Fibroblast of villous mesenchyme (primary cell): ENCODE results near the gene CEACAM21. TPM values are rescaled to one million over a fixed set of nuclear protein-coding genes. Genes with fewer than 3 reads are reported as not detected.
A peak's percentile ranks its signal among the peaks of the same experiment; 100 is the strongest.

ENCODE experiments used
- DNase-seq: peaks from one replicate; pipeline ENCODE4 v3.0.0-alpha.2; 2010; ENCODE audit warnings: low read depth
- H3K4me3 ChIP-seq: 2 replicates; pipeline ENCODE4 v1.5.1; 2011; ENCODE audit warnings: low read depth, mild to moderate bottlenecking, low read length
- CTCF ChIP-seq: IDR thresholded peaks from 2 replicates; pipeline ENCODE4 v1.5.1; 2012; ENCODE audit warnings: low read depth, mild to moderate bottlenecking, low read length; ENCODE audit not compliant: insufficient read depth
- total RNA-seq: library from RNA; depleted of rRNA; stranded (reverse); fragments of >200 nt; gene quantifications from 2 replicates; pipeline ENCODE4 v1.2.3, GENCODE V29; 2012

The CEACAM21 gene
- total RNA-seq, 1 donor: not detected

- H3K4me3 ChIP-seq: no peak overlapping the region
- DNase-seq: no peak
- TF ChIP-seq CTCF: no peak
These were observed 36.5 kb downstream of the CEACAM21 start for GRCh38 chr19:41612483-41612882.

GRCh38 chr19:41615207-41615606 is 39.2 kb downstream of the CEACAM21 start:
- no peak for DNase-seq
- no peak overlapping the region for H3K4me3 ChIP-seq
- no peak for TF ChIP-seq CTCF

- DNase-seq: peak; percentile 4
- TF ChIP-seq CTCF: no peak
- no peak overlapping the region for H3K4me3 ChIP-seq
These were observed 41.0 kb downstream of the CEACAM21 start for GRCh38 chr19:41616792-41617621.

- TF ChIP-seq CTCF: no peak
- DNase-seq: no peak
- H3K4me3 ChIP-seq: no peak overlapping the region
These were observed 42.2 kb downstream of the CEACAM21 start for GRCh38 chr19:41617941-41618730.

DNA sequence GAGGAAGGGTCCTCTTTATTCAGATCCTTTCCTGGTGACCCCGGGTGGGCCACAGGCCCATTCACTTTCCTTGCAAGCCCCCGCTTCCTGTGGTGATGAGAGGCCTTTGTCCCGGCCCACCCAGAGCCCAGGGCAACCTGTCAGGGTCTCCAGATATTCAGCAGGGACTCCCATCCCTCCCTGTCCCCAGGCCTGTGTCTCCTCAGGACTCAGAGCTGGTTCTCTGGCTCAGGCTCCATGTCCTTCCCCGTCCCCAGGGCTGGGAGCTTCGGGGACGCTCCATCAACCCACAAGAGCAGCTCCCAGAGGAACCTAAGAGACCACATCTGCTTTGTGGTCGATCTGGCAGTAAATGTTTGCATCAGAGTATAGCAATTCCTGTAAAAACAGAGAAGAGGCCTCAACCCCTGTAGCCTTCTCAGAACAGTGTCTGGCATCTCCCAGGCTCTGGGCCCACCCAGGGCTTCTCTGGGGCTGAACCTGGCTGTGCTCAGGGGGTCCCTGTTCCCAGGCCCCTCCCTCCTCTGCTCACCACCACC is 43.1 kb downstream of the CEACAM21 start:
- no peak overlapping the region for H3K4me3 ChIP-seq
- TF ChIP-seq CTCF: no peak
- DNase-seq: no peak

GRCh38 chr19:41620171-41620570 is 44.2 kb downstream of the CEACAM21 start:
- no peak for TF ChIP-seq CTCF
- H3K4me3 ChIP-seq: no peak overlapping the region
- no peak for DNase-seq
